ENCODE measurements around the gene CFTR. TPM values are rescaled to one million over a fixed set of nuclear protein-coding genes. Genes with fewer than 3 reads are reported as not detected.
A peak's percentile ranks its signal among the peaks of the same experiment; 100 is the strongest.
"Not testable (repeated sequence)": the region's sequence is repeated elsewhere in the genome, so short reads cannot be mapped to it uniquely, and the experiment has no call there.

CFTR gene
- total RNA-seq, 4 donors from 2014 or later, result 36.4 to 72.7 (median 49.7) TPM

DNA sequence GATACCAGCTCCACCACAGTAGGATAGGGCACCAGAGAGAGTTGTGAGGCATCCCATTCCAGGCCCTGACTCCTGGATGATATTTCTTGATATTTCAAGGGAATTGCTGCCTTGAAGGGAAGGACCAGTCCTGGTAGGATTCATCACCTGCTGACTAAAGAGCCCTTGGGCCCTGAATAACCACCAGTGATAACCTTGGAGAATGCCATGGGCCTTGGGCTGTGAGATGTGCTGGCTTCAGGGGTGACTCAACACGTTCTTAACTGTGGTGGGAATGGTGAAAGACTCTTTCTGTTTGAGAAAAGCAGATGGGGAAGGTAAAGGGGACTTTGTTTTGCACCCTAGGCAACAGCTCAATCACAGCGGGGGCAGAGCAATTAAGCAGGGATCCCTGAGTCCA lies 31.2 kb upstream of the CFTR start:
- no peak overlapping the region for H3K4me3 ChIP-seq
- TF ChIP-seq, protein P1, sequence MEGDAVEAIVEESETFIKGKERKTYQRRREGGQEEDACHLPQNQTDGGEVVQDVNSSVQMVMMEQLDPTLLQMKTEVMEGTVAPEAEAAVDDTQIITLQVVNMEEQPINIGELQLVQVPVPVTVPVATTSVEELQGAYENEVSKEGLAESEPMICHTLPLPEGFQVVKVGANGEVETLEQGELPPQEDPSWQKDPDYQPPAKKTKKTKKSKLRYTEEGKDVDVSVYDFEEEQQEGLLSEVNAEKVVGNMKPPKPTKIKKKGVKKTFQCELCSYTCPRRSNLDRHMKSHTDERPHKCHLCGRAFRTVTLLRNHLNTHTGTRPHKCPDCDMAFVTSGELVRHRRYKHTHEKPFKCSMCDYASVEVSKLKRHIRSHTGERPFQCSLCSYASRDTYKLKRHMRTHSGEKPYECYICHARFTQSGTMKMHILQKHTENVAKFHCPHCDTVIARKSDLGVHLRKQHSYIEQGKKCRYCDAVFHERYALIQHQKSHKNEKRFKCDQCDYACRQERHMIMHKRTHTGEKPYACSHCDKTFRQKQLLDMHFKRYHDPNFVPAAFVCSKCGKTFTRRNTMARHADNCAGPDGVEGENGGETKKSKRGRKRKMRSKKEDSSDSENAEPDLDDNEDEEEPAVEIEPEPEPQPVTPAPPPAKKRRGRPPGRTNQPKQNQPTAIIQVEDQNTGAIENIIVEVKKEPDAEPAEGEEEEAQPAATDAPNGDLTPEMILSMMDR (IDR thresholded peaks at IDR 0.05), result no peak
- no peak for TF ChIP-seq POLR2A (IDR thresholded peaks at IDR 0.05)
- H3K36me3 ChIP-seq, result no peaks in the 10 kb centered on the region
- no peak for DNase-seq
- no peak overlapping the region for H3K27ac ChIP-seq
- no peaks in the 10 kb centered on the region for H3K4me1 ChIP-seq
- H3K9me3 ChIP-seq, result no peaks in the 10 kb centered on the region
- H3K27me3 ChIP-seq, result no peaks in the 10 kb centered on the region

GRCh38 chr7:117458977-117459583 lies 20.7 kb upstream of the CFTR start:
- no peak overlapping the region for H3K4me3 ChIP-seq
- no peak for DNase-seq
- no peaks in the 10 kb centered on the region for H3K36me3 ChIP-seq
- TF ChIP-seq POLR2A (IDR thresholded peaks at IDR 0.05), result no peak
- TF ChIP-seq, protein P1 (IDR thresholded peaks at IDR 0.05), result peak in 5 of 6 experiments; percentile 7 to 77 (median 66)
- H3K4me1 ChIP-seq, result no peaks in the 10 kb centered on the region
- H3K27me3 ChIP-seq, result no peaks in the 10 kb centered on the region
- H3K27ac ChIP-seq, result no peak overlapping the region
- no peaks in the 10 kb centered on the region for H3K9me3 ChIP-seq

DNA sequence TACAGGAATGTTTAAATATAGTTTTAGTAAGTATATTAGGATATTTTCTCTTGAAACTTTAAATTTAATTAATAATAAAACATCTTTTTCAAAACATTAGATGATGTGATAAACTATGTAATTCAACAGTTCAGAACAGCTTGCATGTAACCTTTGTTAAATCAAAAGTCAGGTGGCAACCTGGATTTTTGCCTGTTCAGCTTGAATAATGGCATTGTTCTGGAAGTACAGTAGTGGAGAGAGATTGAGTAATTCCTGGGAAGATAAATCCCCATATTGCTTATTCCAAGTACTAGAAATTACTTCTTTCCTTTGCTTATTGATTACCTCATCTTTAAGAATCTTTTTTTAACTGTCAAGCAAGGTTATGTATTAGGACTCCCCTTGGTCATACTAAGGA lies 20.1 kb upstream of the CFTR start:
- Histone ChIP-seq H3K27me3 (no peaks in the 10 kb centered on the region), H3K9me3 (no peaks in the 10 kb centered on the region), H3K36me3 (no peaks in the 10 kb centered on the region), H3K4me3 (no peak overlapping the region), H3K27ac (no peak overlapping the region), H3K4me1 (no peaks in the 10 kb centered on the region)
- DNase-seq, result no peak
- TF ChIP-seq POLR2A (IDR thresholded peaks at IDR 0.05), result no peak
- TF ChIP-seq, protein P1 (IDR thresholded peaks at IDR 0.05), result no peak

DNA sequence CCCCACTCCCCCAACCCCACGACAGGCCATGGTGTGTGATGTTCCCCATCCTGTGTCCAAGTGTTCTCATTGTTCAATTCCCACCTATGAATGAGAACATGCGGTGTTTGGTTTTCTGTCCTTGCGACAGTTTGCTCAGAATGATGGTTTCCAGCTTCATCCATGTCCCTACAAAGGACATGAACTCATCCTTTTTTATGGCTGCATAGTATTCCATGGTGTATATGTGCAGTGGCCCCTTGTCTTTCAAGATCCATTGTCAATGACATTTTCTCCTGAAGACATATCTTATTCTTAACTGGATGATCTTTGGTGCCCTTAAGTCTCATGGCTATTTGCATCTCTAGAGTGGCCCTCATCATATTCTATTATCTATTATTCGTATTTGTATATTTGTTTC lies 19.0 kb upstream of the CFTR start:
- H3K9me3 ChIP-seq, H3K27ac ChIP-seq, H3K4me1 ChIP-seq, H3K27me3 ChIP-seq, DNase-seq, H3K4me3 ChIP-seq, H3K36me3 ChIP-seq: not testable (repeated sequence)

GRCh38 chr7:117468174-117468573 lies 11.7 kb upstream of the CFTR start:
- DNase-seq, result no peak
- Histone ChIP-seq H3K36me3 (no peaks in the 10 kb centered on the region), H3K9me3 (no peaks in the 10 kb centered on the region)

DNA sequence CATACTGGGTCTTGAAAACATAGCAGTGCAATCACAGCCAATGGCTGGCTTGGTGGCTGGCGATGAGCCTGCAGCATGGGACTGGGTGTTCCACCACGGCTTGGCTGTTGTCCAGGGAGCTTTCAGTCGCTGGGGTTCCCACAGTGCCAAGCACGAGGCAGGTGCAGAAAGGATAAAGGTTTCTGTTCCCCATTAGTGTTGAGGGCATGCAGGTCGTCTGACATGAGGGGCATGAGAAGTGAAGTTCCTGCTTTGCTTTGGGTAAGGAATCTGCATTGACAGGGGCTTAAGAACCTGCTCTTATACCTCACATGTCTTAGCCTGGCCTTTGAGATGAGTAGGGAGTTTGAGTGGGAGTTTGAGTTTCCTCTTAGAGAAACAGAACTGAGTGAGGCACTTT lies 9.0 kb upstream of the CFTR start:
- Histone ChIP-seq H3K4me1 (no peaks in the 10 kb centered on the region), H3K9me3 (no peaks in the 10 kb centered on the region), H3K27me3 (no peaks in the 10 kb centered on the region), H3K27ac (no peak overlapping the region), H3K4me3 (no peak overlapping the region), H3K36me3 (no peaks in the 10 kb centered on the region)
- no peak for TF ChIP-seq POLR2A (IDR thresholded peaks at IDR 0.05)
- peak in 2 of 3 donors; percentile 62 to 69 for DNase-seq

More at GRCh38 chr7:117468174-117468573, 11.7 kb upstream of the CFTR start:
- Histone ChIP-seq H3K27ac (no peak overlapping the region), H3K4me1 (no peaks in the 10 kb centered on the region), H3K27me3 (no peaks in the 10 kb centered on the region), H3K4me3 (no peak overlapping the region)
- TF ChIP-seq POLR2A (IDR thresholded peaks at IDR 0.05), result no peak

- no peak overlapping the region for H3K4me3 ChIP-seq
- DNase-seq, result no peak
- H3K27me3 ChIP-seq, result no peaks in the 10 kb centered on the region
- H3K27ac ChIP-seq, result no peak overlapping the region
- no peak for TF ChIP-seq POLR2A (IDR thresholded peaks at IDR 0.05)
- TF ChIP-seq, protein P1 (IDR thresholded peaks at IDR 0.05), result no peak
- no peaks in the 10 kb centered on the region for H3K36me3 ChIP-seq
- no peaks in the 10 kb centered on the region for H3K9me3 ChIP-seq
- H3K4me1 ChIP-seq, result no peaks in the 10 kb centered on the region
These were observed 7.5 kb upstream of the CFTR start for GRCh38 chr7:117472335-117472734.

All from Peyer's patch (tissue), 4 donors.